Chondrocyte (in vitro differentiated cells): ENCODE data around the gene ZNF576. TPM values are rescaled to one million over a fixed set of nuclear protein-coding genes. Genes with fewer than 3 reads are reported as not detected.
A peak's percentile ranks its signal among the peaks of the same experiment; 100 is the strongest.

Experiments
- DNase-seq: peaks from one replicate; pipeline ENCODE4 v3.0.0; 2021; ENCODE audit warnings: mixed read lengths, low spot score
- H3K27ac Mint-ChIP-seq: one replicate; pipeline ENCODE4 v1.8.0; 2021; ENCODE audit warnings: mild to moderate bottlenecking, moderate library complexity, mixed read lengths; ENCODE audit not compliant: unreplicated experiment
- H3K27me3 Mint-ChIP-seq: 2 replicates; pipeline ENCODE4 v1.8.0; 2021; ENCODE audit warnings: low read depth, mixed read lengths
- H3K36me3 Mint-ChIP-seq: 2 replicates; pipeline ENCODE4 v1.8.0; 2021; ENCODE audit warnings: low read depth, mixed read lengths
- H3K4me1 Mint-ChIP-seq: 2 replicates; pipeline ENCODE4 v1.8.0; 2021; ENCODE audit warnings: low read depth, mild to moderate bottlenecking, mixed read lengths
- H3K4me3 Mint-ChIP-seq: one replicate; pipeline ENCODE4 v1.8.0; 2021; ENCODE audit warnings: mild to moderate bottlenecking, moderate library complexity, mixed read lengths; ENCODE audit not compliant: unreplicated experiment
- H3K9me3 Mint-ChIP-seq: 2 replicates; pipeline ENCODE4 v1.8.0; 2021; ENCODE audit warnings: low read depth, mixed read lengths
- CTCF ChIP-seq: fragments of 200-600 bp; sonication (generic); IDR thresholded peaks from 2 replicates; pipeline ENCODE4 v1.5.0; 2021; ENCODE audit warnings: antibody characterized with exemption, mild to moderate bottlenecking, moderate library complexity
- total RNA-seq: library from RNA; stranded (reverse); gene quantifications from 3 replicates; pipeline ENCODE4 v1.2.1, GENCODE V29; 2021

ZNF576 gene
- total RNA-seq, 1 donor from 2014 or later = 11.9 TPM

GRCh38 chr19:43638214-43638994 lies 42.0 kb downstream of the ZNF576 start:
- H3K4me1 Mint-ChIP-seq = peaks cover 22% of the 10 kb centered on the region
- TF ChIP-seq CTCF = no peak
- H3K27ac Mint-ChIP-seq = no peak overlapping the region
- H3K27me3 Mint-ChIP-seq = peaks cover 15% of the 10 kb centered on the region
- DNase-seq = no peak
- H3K9me3 Mint-ChIP-seq = no peaks in the 10 kb centered on the region
- no peaks in the 10 kb centered on the region for H3K36me3 Mint-ChIP-seq
- H3K4me3 Mint-ChIP-seq = peak overlapping the region; percentile 74

- H3K4me3 Mint-ChIP-seq = peak overlapping the region; percentile 74
- H3K9me3 Mint-ChIP-seq = no peaks in the 10 kb centered on the region
- H3K27ac Mint-ChIP-seq = peak overlapping the region; percentile 32
- H3K4me1 Mint-ChIP-seq = peaks cover 22% of the 10 kb centered on the region
- no peaks in the 10 kb centered on the region for H3K36me3 Mint-ChIP-seq
- H3K27me3 Mint-ChIP-seq = peaks cover 15% of the 10 kb centered on the region
- DNase-seq = no peak
- no peak for TF ChIP-seq CTCF
Measured at GRCh38 chr19:43638995-43639518, 42.7 kb downstream of the ZNF576 start.

- Mint-ChIP-seq H3K27me3 (peaks cover 15% of the 10 kb centered on the region), H3K36me3 (no peaks in the 10 kb centered on the region), H3K4me1 (peaks cover 22% of the 10 kb centered on the region), H3K4me3 (peak within 1 kb of the TSS; percentile 74), H3K27ac (peak within 1 kb of the TSS; percentile 32), H3K9me3 (no peaks in the 10 kb centered on the region)
- DNase-seq = no peak
- no peak for TF ChIP-seq CTCF
Measured at GRCh38 chr19:43639519-43640423, 43.4 kb downstream of the ZNF576 start, which contains the start of gene CADM4. Gene CADM4, minus strand, starts transcription at chr19:43639850. Its CDS starts 60 bp downstream, at chr19:43639790.

GRCh38 chr19:43640424-43640757 lies 44.0 kb downstream of the ZNF576 start:
- no peak overlapping the region for H3K27ac Mint-ChIP-seq
- peaks cover 15% of the 10 kb centered on the region for H3K27me3 Mint-ChIP-seq
- H3K4me3 Mint-ChIP-seq = peak overlapping the region; percentile 69
- no peaks in the 10 kb centered on the region for H3K36me3 Mint-ChIP-seq
- H3K4me1 Mint-ChIP-seq = peaks cover 16% of the 10 kb centered on the region
- H3K9me3 Mint-ChIP-seq = no peaks in the 10 kb centered on the region
- no peak for DNase-seq
- no peak for TF ChIP-seq CTCF

GRCh38 chr19:43641333-43641732 lies 44.9 kb downstream of the ZNF576 start:
- Mint-ChIP-seq H3K4me3 (peak overlapping the region; percentile 47), H3K4me1 (peaks cover 15% of the 10 kb centered on the region), H3K27ac (no peak overlapping the region), H3K36me3 (peaks cover 4% of the 10 kb centered on the region), H3K27me3 (peaks cover 15% of the 10 kb centered on the region), H3K9me3 (peaks cover 3% of the 10 kb centered on the region)
- DNase-seq = no peak
- no peak for TF ChIP-seq CTCF
